BLaER1 treated with 17β-estradiol and CSF1 and Interleukin-3, amounts not matched to agents 10 nM and 100 nM (cell line): ENCODE results near the gene POLDIP3.
A peak's percentile ranks its signal among the peaks of the same experiment; 100 is the strongest.
"Not testable (repeated sequence)": the region's sequence is repeated elsewhere in the genome, so short reads cannot be mapped to it uniquely, and the experiment has no call there.

Experiments used
- H3K27ac ChIP-seq, 11 experiments: shearing (Covaris generic); formaldehyde crosslinking; 2 replicates each; pipeline ENCODE4 v1.8.1; 2022
- H3K27me3 ChIP-seq, 11 experiments: shearing (Covaris generic); formaldehyde crosslinking; 2 replicates each; pipeline ENCODE4 v1.8.1; 2022
- H3K36me3 ChIP-seq, 11 experiments: shearing (Covaris generic); formaldehyde crosslinking; 2 replicates each; pipeline ENCODE4 v1.8.1; 2022
- H3K4me1 ChIP-seq, 10 experiments: shearing (Covaris generic); formaldehyde crosslinking; 2 replicates each; pipeline ENCODE4 v1.8.1; 2022
- H3K4me2 ChIP-seq, 11 experiments: shearing (Covaris generic); formaldehyde crosslinking; 2 replicates each; pipeline ENCODE4 v1.8.1; 2022
- H3K4me3 ChIP-seq, 10 experiments: shearing (Covaris generic); formaldehyde crosslinking; 2 replicates each; pipeline ENCODE4 v1.8.1; 2022
- H3K9ac ChIP-seq, 11 experiments: shearing (Covaris generic); formaldehyde crosslinking; 2 replicates each; pipeline ENCODE4 v1.8.1; 2022
- H3K9me3 ChIP-seq, 11 experiments: shearing (Covaris generic); formaldehyde crosslinking; replicated peaks in 1 of 11; 2 replicates each; pipeline ENCODE4 v1.8.1; 2022
- H4K20me1 ChIP-seq, 11 experiments: shearing (Covaris generic); formaldehyde crosslinking; 2 replicates each; pipeline ENCODE4 v1.8.1; 2022
- Cebpa-rat ChIP-seq, 11 experiments: shearing (Covaris generic); IDR thresholded peaks; 2 replicates each; pipeline ENCODE4 v1.8.1; 2022

POLDIP3 gene

GRCh38 chr22:42553475-42554361 is 61.0 kb downstream of the POLDIP3 start, which contains the start of gene SERHL2:
Gene SERHL2 (plus strand): TSS chr22:42553956. CDS start chr22:42554021, 65 bp downstream.
- Histone ChIP-seq H3K4me1 (peaks cover 5 to 43% (median 37%) of the 10 kb centered on the region in 10 experiments; a peak in 19 of 20 replicates), H3K9me3 (no peaks in the 10 kb centered on the region; a peak in 1 of 22 replicates), H3K27ac (peak within 1 kb of the TSS in 10 of 11 experiments; percentile 22 to 72 (median 55); a peak in 18 of 22 replicates), H3K4me3 (peak within 1 kb of the TSS; percentile 53 to 73 (median 61)), H3K36me3 (no peaks in the 10 kb centered on the region), H3K4me2 (peak within 1 kb of the TSS; percentile 96 to 100 (median 99)), H3K9ac (peak within 1 kb of the TSS; percentile 65 to 80 (median 76)), H3K27me3 (0 out of 22 replicates have a peak, but pooled peaks cover 0 to 3% (median 0%) of the 10 kb centered on the region in 11 experiments), H4K20me1 (no peaks in the 10 kb centered on the region)
- no peak for TF ChIP-seq Cebpa-rat (IDR thresholded peaks at IDR 0.05)

- not testable (repeated sequence) for H3K9ac ChIP-seq, H4K20me1 ChIP-seq, H3K27me3 ChIP-seq, H3K27ac ChIP-seq, H3K4me3 ChIP-seq, H3K36me3 ChIP-seq, H3K9me3 ChIP-seq
- H3K4me1 ChIP-seq, result peaks cover 5 to 43% (median 37%) of the 10 kb centered on the region in 10 experiments; a peak in 19 of 20 replicates
- H3K4me2 ChIP-seq, result peak overlapping the region in 9 of 11 experiments; percentile 51 to 100 (median 98); a peak in 16 of 22 replicates
Measured at GRCh38 chr22:42552294-42552647, 62.4 kb downstream of the POLDIP3 start.

GRCh38 chr22:42549331-42550060 is 65.2 kb downstream of the POLDIP3 start:
- Histone ChIP-seq H3K4me1 (peaks cover 5 to 42% (median 36%) of the 10 kb centered on the region in 10 experiments; a peak in 19 of 20 replicates), H3K4me2 (no peak overlapping the region)

GRCh38 chr22:42548597-42549330 is 65.9 kb downstream of the POLDIP3 start:
- Histone ChIP-seq H3K36me3 (no peaks in the 10 kb centered on the region), H3K27ac (no peak overlapping the region)

More at GRCh38 chr22:42549331-42550060, 65.2 kb downstream of the POLDIP3 start:
- no peak for TF ChIP-seq Cebpa-rat (IDR thresholded peaks at IDR 0.05)
- Histone ChIP-seq H3K9me3 (no peaks in the 10 kb centered on the region; a peak in 1 of 22 replicates), H3K27ac (no peak overlapping the region), H3K4me3 (no peak overlapping the region), H3K9ac (no peak overlapping the region), H3K36me3 (no peaks in the 10 kb centered on the region), H4K20me1 (no peaks in the 10 kb centered on the region), H3K27me3 (0 out of 22 replicates have a peak, but pooled peaks cover 0 to 3% (median 0%) of the 10 kb centered on the region in 11 experiments)

GRCh38 chr22:42548126-42548525 is 66.6 kb downstream of the POLDIP3 start:
- H3K4me3 ChIP-seq, H3K9me3 ChIP-seq, H3K4me2 ChIP-seq, H3K27ac ChIP-seq, H3K9ac ChIP-seq, H3K27me3 ChIP-seq, H4K20me1 ChIP-seq, H3K36me3 ChIP-seq: not testable (repeated sequence)
- peaks cover 0 to 30% (median 24%) of the 10 kb centered on the region in 10 experiments; a peak in 16 of 20 replicates for H3K4me1 ChIP-seq

More at GRCh38 chr22:42548597-42549330, 65.9 kb downstream of the POLDIP3 start:
- no peaks in the 10 kb centered on the region for H4K20me1 ChIP-seq
- no peak overlapping the region for H3K4me3 ChIP-seq
- H3K4me1 ChIP-seq, result peaks cover 0 to 35% (median 29%) of the 10 kb centered on the region in 10 experiments; a peak in 17 of 20 replicates
- no peak for TF ChIP-seq Cebpa-rat (IDR thresholded peaks at IDR 0.05)
- no peak overlapping the region for H3K9ac ChIP-seq
- H3K4me2 ChIP-seq, result no peak overlapping the region
- no peaks in the 10 kb centered on the region; a peak in 1 of 22 replicates for H3K9me3 ChIP-seq
- H3K27me3 ChIP-seq, result no peaks in the 10 kb centered on the region

- Histone ChIP-seq H3K27ac (no peak overlapping the region), H3K9ac (no peak overlapping the region), H4K20me1 (no peaks in the 10 kb centered on the region), H3K4me1 (peaks cover 0 to 25% (median 19%) of the 10 kb centered on the region in 10 experiments; a peak in 12 of 20 replicates), H3K4me2 (no peak overlapping the region), H3K27me3 (no peaks in the 10 kb centered on the region), H3K9me3 (no peaks in the 10 kb centered on the region; a peak in 1 of 22 replicates), H3K4me3 (no peak overlapping the region), H3K36me3 (no peaks in the 10 kb centered on the region)
- TF ChIP-seq Cebpa-rat (IDR thresholded peaks at IDR 0.05), result no peak
Measured at GRCh38 chr22:42547562-42547961, 67.1 kb downstream of the POLDIP3 start.

- Histone ChIP-seq H4K20me1 (no peaks in the 10 kb centered on the region), H3K27me3 (no peaks in the 10 kb centered on the region), H3K36me3 (no peaks in the 10 kb centered on the region), H3K9me3 (no peaks in the 10 kb centered on the region), H3K4me3 (no peak overlapping the region), H3K27ac (no peak overlapping the region), H3K4me2 (no peak overlapping the region), H3K9ac (no peak overlapping the region), H3K4me1 (peaks cover 0 to 7% (median 0%) of the 10 kb centered on the region in 10 experiments; a peak in 4 of 20 replicates)
- no peak for TF ChIP-seq Cebpa-rat (IDR thresholded peaks at IDR 0.05)
Measured at GRCh38 chr22:42544686-42545085, 70.0 kb downstream of the POLDIP3 start.

GRCh38 chr22:42539236-42539771 is 75.4 kb downstream of the POLDIP3 start:
- not testable (repeated sequence) for H3K9ac ChIP-seq, H3K4me3 ChIP-seq, H4K20me1 ChIP-seq, H3K36me3 ChIP-seq, H3K9me3 ChIP-seq
- peak overlapping the region; percentile 26 to 58 (median 37); a peak in 16 of 22 replicates for H3K4me2 ChIP-seq
- peaks cover 12 to 41% (median 26%) of the 10 kb centered on the region in 10 experiments; a peak in 19 of 20 replicates for H3K4me1 ChIP-seq
- H3K27me3 ChIP-seq, result peaks cover 0 to 16% (median 12%) of the 10 kb centered on the region in 11 experiments; a peak in 16 of 22 replicates
- peak overlapping the region in 4 of 11 experiments; percentile 26 to 68 (median 50); a peak in 6 of 22 replicates for H3K27ac ChIP-seq

- H3K4me3 ChIP-seq, H3K9ac ChIP-seq, H3K36me3 ChIP-seq, H4K20me1 ChIP-seq, H3K9me3 ChIP-seq: not testable (repeated sequence)
- peak overlapping the region in 9 of 11 experiments; percentile 10 to 52 (median 37); a peak in 11 of 22 replicates for H3K4me2 ChIP-seq
- H3K27ac ChIP-seq, result peak overlapping the region in 2 of 11 experiments; percentile 30 to 33; a peak in 3 of 22 replicates
- H3K27me3 ChIP-seq, result peaks cover 0 to 16% (median 12%) of the 10 kb centered on the region in 11 experiments; a peak in 16 of 22 replicates
- H3K4me1 ChIP-seq, result peaks cover 22 to 61% (median 42%) of the 10 kb centered on the region in 10 experiments
Measured at GRCh38 chr22:42537199-42537831, 77.4 kb downstream of the POLDIP3 start.

GRCh38 chr22:42536634-42537033 is 78.0 kb downstream of the POLDIP3 start:
- not testable (repeated sequence) for H3K36me3 ChIP-seq, H3K4me3 ChIP-seq, H3K9ac ChIP-seq, H3K9me3 ChIP-seq, H4K20me1 ChIP-seq
- H3K4me2 ChIP-seq, result peak overlapping the region in 10 of 11 experiments; percentile 17 to 52 (median 38); a peak in 15 of 22 replicates
- H3K27ac ChIP-seq, result peak overlapping the region in 2 of 11 experiments; percentile 30 to 33; a peak in 3 of 22 replicates
- H3K4me1 ChIP-seq, result peaks cover 22 to 68% (median 48%) of the 10 kb centered on the region in 10 experiments
- H3K27me3 ChIP-seq, result peaks cover 0 to 16% (median 12%) of the 10 kb centered on the region in 11 experiments; a peak in 16 of 22 replicates
